NCI-H460 (cell line): Measurements from ENCODE around the gene ZNF57. TPM values are rescaled to one million over a fixed set of nuclear protein-coding genes. Genes with fewer than 3 reads are reported as not detected.
"Not testable (repeated sequence)": the region's sequence is repeated elsewhere in the genome, so short reads cannot be mapped to it uniquely, and the experiment has no call there.

Source experiments
- DNase-seq: peaks from one replicate; pipeline ENCODE4 v3.0.0-alpha.2; 2016; ENCODE audit warnings: low read depth; ENCODE audit errors: extremely low read depth
- total RNA-seq: library from RNA; depleted of rRNA; stranded (reverse); fragments of >200 nt; shearing (Covaris generic); gene quantifications from 2 replicates; pipeline ENCODE4 v1.2.3, GENCODE V29; 2014; rRNA removed

Gene ZNF57
- total RNA-seq, 1 experiment from 2014 or later = 4.2 TPM

GRCh38 chr19:2950286-2951124, 49.8 kb downstream of the ZNF57 start:
- peak; percentile 98 for DNase-seq

GRCh38 chr19:2952953-2953481, 52.3 kb downstream of the ZNF57 start:
- DNase-seq = no peak

- DNase-seq = no peak
Observed at GRCh38 chr19:2957160-2957559, 56.4 kb downstream of the ZNF57 start.

- no peak for DNase-seq
Observed at GRCh38 chr19:2960120-2960519, 59.4 kb downstream of the ZNF57 start.

GRCh38 chr19:2962018-2962670, 61.4 kb downstream of the ZNF57 start:
- peak; percentile 54 for DNase-seq

- no peak for DNase-seq
Observed at GRCh38 chr19:2963122-2963521, 62.4 kb downstream of the ZNF57 start.

GRCh38 chr19:2963631-2964030, 62.9 kb downstream of the ZNF57 start:
- not testable (repeated sequence) for DNase-seq

- no peak for DNase-seq
Observed at GRCh38 chr19:2964874-2965273, 64.1 kb downstream of the ZNF57 start.

GRCh38 chr19:2967972-2968371, 67.2 kb downstream of the ZNF57 start:
- DNase-seq = no peak

Other genes with a start within 250 kb of the ZNF57 start
- 0.40 TPM in 1 of 2 replicates, not detected in the other for gene GNG7, start 198.2 kb upstream of the ZNF57 start, total RNA-seq
- 0.54 and 1.0 TPM in 2 replicates for gene DIRAS1, start 179.6 kb upstream of the ZNF57 start, total RNA-seq
- gene SLC39A3, start 160.9 kb upstream of the ZNF57 start, total RNA-seq = 26.9 and 29.7 TPM in 2 replicates
- 42.3 and 42.5 TPM in 2 replicates for gene SGTA, start 117.7 kb upstream of the ZNF57 start, total RNA-seq
- gene THOP1, start 115.4 kb upstream of the ZNF57 start, total RNA-seq = 80.6 and 88.2 TPM in 2 replicates
- gene ZNF554, start 81.1 kb upstream of the ZNF57 start, total RNA-seq = 0.63 and 0.69 TPM in 2 replicates
- 2.1 and 3.1 TPM in 2 replicates for gene ZNF555, start 59.5 kb upstream of the ZNF57 start, total RNA-seq
- gene ZNF556, start 33.6 kb upstream of the ZNF57 start, total RNA-seq = 0.32 TPM in 1 of 2 replicates, not detected in the other
- 4.6 TPM in 2 replicates for gene ZNF77, start 44.0 kb downstream of the ZNF57 start, total RNA-seq
- gene TLE6, start 76.6 kb downstream of the ZNF57 start, total RNA-seq = 3.9 and 4.7 TPM in 2 replicates
- gene TLE2, start 128.4 kb downstream of the ZNF57 start, total RNA-seq = 1.9 and 2.1 TPM in 2 replicates
- gene TLE5, start 161.6 kb downstream of the ZNF57 start, total RNA-seq = 135 and 136 TPM in 2 replicates
- gene GNA11, start 193.4 kb downstream of the ZNF57 start, total RNA-seq = 26.9 and 28.7 TPM in 2 replicates
- 0.78 and 0.87 TPM in 2 replicates for gene GNA15, start 235.1 kb downstream of the ZNF57 start, total RNA-seq